KMS-11 (cell line): ENCODE measurements around the gene ZNF385C.
A peak's percentile ranks its signal among the peaks of the same experiment; 100 is the strongest.
"Not testable (repeated sequence)": the region's sequence is repeated elsewhere in the genome, so short reads cannot be mapped to it uniquely, and the experiment has no call there.

Source experiments
- H2AFZ ChIP-seq: fragments of 200-600 bp; sonication (generic); 2 replicates; pipeline ENCODE4 v1.6.1; 2016; ENCODE audit warnings: antibody characterized with exemption, mixed run types, low read depth
- H3K27ac ChIP-seq: fragments of 200-600 bp; sonication (generic); 2 replicates; pipeline ENCODE4 v1.6.1; 2016; ENCODE audit warnings: mild to moderate bottlenecking, mixed run types
- H3K27me3 ChIP-seq: fragments of 200-600 bp; sonication (generic); 2 replicates; pipeline ENCODE4 v1.6.1; 2017; ENCODE audit warnings: mild to moderate bottlenecking, low read depth, mixed run types, moderate library complexity; ENCODE audit not compliant: insufficient read depth
- H3K36me3 ChIP-seq: fragments of 200-600 bp; sonication (generic); 2 replicates; pipeline ENCODE4 v1.6.1; 2017; ENCODE audit warnings: mild to moderate bottlenecking, mixed run types; ENCODE audit not compliant: insufficient read depth
- H3K4me1 ChIP-seq: fragments of 200-600 bp; sonication (generic); 2 replicates; pipeline ENCODE4 v1.6.1; 2016; ENCODE audit warnings: mild to moderate bottlenecking, low read depth, mixed run types; ENCODE audit not compliant: poor library complexity, severe bottlenecking
- H3K4me2 ChIP-seq: fragments of 200-600 bp; sonication (generic); 2 replicates; pipeline ENCODE4 v1.7.0; 2016; ENCODE audit warnings: mild to moderate bottlenecking, mixed run types
- H3K4me3 ChIP-seq: fragments of 200-600 bp; sonication (generic); IDR thresholded peaks from 2 replicates; pipeline ENCODE4 v1.6.1; 2017; ENCODE audit warnings: low read depth, low read length, mixed read lengths; ENCODE audit not compliant: insufficient read depth
- H3K79me2 ChIP-seq: fragments of 200-600 bp; sonication (generic); 2 replicates; pipeline ENCODE4 v1.6.1; 2016; ENCODE audit warnings: low read depth, mixed run types; ENCODE audit not compliant: insufficient read depth
- H3K9ac ChIP-seq: fragments of 200-600 bp; sonication (generic); 2 replicates; pipeline ENCODE4 v1.6.1; 2016; ENCODE audit warnings: mild to moderate bottlenecking, mixed run types
- H4K20me1 ChIP-seq: fragments of 200-600 bp; sonication (generic); 2 replicates; pipeline ENCODE4 v1.6.1; 2016; ENCODE audit warnings: mild to moderate bottlenecking, mixed run types; ENCODE audit not compliant: insufficient read depth
- CTCF ChIP-seq: fragments of 200-600 bp; sonication (generic); conservative IDR thresholded peaks from 2 replicates; pipeline ENCODE4 v1.6.1; 2017; ENCODE audit warnings: low read depth, mild to moderate bottlenecking, antibody characterized with exemption, low read length, moderate library complexity, mixed read lengths

The ZNF385C gene

GRCh38 chr17:42097691-42098631 is at the start of gene ZNF385C:
Gene ZNF385C, minus strand, starts transcription at chr17:42098473. Its CDS starts 35,417 bp downstream, at chr17:42063056.
- Histone ChIP-seq H3K4me2 (no peak within 1 kb of the TSS), H2AFZ (peak within 1 kb of the TSS; percentile 34; the same call in 1 of the 2 replicates), H3K27me3 (peaks cover 4% of the 10 kb centered on the region; the same call in 1 of the 2 replicates), H3K4me3 (no peak within 1 kb of the TSS), H3K27ac (no peak within 1 kb of the TSS), H3K79me2 (no peaks in the 10 kb centered on the region), H4K20me1 (no peaks in the 10 kb centered on the region), H3K36me3 (no peaks in the 10 kb centered on the region), H3K9ac (no peak within 1 kb of the TSS), H3K4me1 (no peaks in the 10 kb centered on the region)
- TF ChIP-seq CTCF = no peak

GRCh38 chr17:42146911-42147607 is 48.8 kb upstream of the ZNF385C start:
- Histone ChIP-seq H3K9ac (no peak overlapping the region), H2AFZ (no peak overlapping the region), H3K27me3 (no peaks in the 10 kb centered on the region), H4K20me1 (peaks cover 9% of the 10 kb centered on the region; the same call in 1 of the 2 replicates), H3K4me1 (peaks cover 7% of the 10 kb centered on the region), H3K79me2 (peaks cover 84% of the 10 kb centered on the region), H3K4me3 (no peak overlapping the region), H3K27ac (no peak overlapping the region), H3K4me2 (no peak overlapping the region), H3K36me3 (no peaks in the 10 kb centered on the region; the same call in 1 of the 2 replicates)
- no peak for TF ChIP-seq CTCF

- not testable (repeated sequence) for H2AFZ ChIP-seq, H3K9ac ChIP-seq, H3K4me3 ChIP-seq, H3K27ac ChIP-seq, H3K27me3 ChIP-seq, H3K36me3 ChIP-seq, H3K4me1 ChIP-seq, H3K4me2 ChIP-seq
- H4K20me1 ChIP-seq = peaks cover 14% of the 10 kb centered on the region; the same call in 1 of the 2 replicates
- H3K79me2 ChIP-seq = peaks cover 85% of the 10 kb centered on the region
These were observed 44.9 kb upstream of the ZNF385C start for GRCh38 chr17:42143138-42143537.

DNA sequence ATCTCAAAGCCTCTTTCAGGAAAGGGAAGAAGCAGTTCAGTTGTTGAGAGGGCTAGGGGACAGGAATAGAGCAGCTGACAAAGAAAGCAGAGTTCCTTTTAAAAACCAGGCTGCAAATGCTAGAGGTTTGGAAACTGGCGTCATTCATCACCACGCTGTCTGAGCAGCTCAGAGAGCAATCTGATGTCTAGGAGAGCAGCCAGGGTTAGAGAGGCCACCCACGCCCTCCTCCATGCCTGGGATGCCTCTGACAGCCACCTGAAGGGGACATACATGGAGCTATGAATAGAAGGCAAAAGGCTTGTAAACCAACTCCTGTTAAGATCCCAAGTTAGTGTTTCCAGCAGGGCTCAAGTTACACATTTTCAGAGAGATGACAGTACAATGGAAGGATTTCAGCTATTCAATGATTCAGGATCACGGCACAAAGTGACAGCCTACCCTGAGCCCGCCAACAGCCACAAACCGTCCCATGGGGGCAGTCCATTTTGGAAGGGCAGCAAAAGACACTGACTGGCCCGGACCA is 44.2 kb upstream of the ZNF385C start:
- H3K79me2 ChIP-seq = peaks cover 85% of the 10 kb centered on the region
- no peaks in the 10 kb centered on the region for H3K27me3 ChIP-seq
- peaks cover 3% of the 10 kb centered on the region for H3K4me1 ChIP-seq
- H3K36me3 ChIP-seq = no peaks in the 10 kb centered on the region
- H3K27ac ChIP-seq = no peak overlapping the region
- no peak overlapping the region for H3K9ac ChIP-seq
- TF ChIP-seq CTCF = no peak
- H3K4me3 ChIP-seq = no peak overlapping the region
- no peak overlapping the region for H2AFZ ChIP-seq
- no peak overlapping the region for H3K4me2 ChIP-seq
- peaks cover 14% of the 10 kb centered on the region; the same call in 1 of the 2 replicates for H4K20me1 ChIP-seq
